ENCODE data around the gene PCYT2. TPM values are rescaled to one million over a fixed set of nuclear protein-coding genes. Genes with fewer than 3 reads are reported as not detected.

Gene PCYT2
- polyA plus RNA-seq, 1 donor (not counting 4 experiments of a cell fraction or from before 2014, with no cell fraction given): 38.1 TPM

- dilution Hi-C loops (cut with MboI; ENCODE audit: extremely low pct_ligation_motif_present, low sequenced_read_pairs): no loop called here
- no peaks in the 10 kb centered on the region for H3K9me1 ChIP-seq (ENCODE audit: control insufficient read depth, extremely low read depth, insufficient read depth, low read length)
- no peaks in the 10 kb centered on the region for H4K20me1 ChIP-seq (ENCODE audit: control insufficient read depth, extremely low read depth, insufficient read depth, low read length)
- TF ChIP-seq EZH2 (IDR thresholded peaks at IDR 0.05; ENCODE audit: low read length): no peak
- H2AFZ ChIP-seq (ENCODE audit: control insufficient read depth, low read length): no peak overlapping the region
- FAIRE-seq (no peak), DNase-seq (ENCODE audit: low read depth, low spot score) (no peak)
- H3K36me3 ChIP-seq (ENCODE audit: control insufficient read depth in 2 of 2, extremely low read depth in 1 of 2, insufficient read depth in 2 of 2, low read length in 2 of 2): peaks cover 0 to 2% of the 10 kb centered on the region in 2 experiments
- H3K4me1 ChIP-seq (ENCODE audit: control insufficient read depth, extremely low read depth, insufficient read depth, low read length): peaks cover 10% of the 10 kb centered on the region
- H3K9ac ChIP-seq (ENCODE audit: control insufficient read depth, extremely low read depth, insufficient read depth, low read length): no peak overlapping the region
- H3K9me3 ChIP-seq (ENCODE audit: control insufficient read depth, low read depth, low read length): no peaks in the 10 kb centered on the region
- no peaks in the 10 kb centered on the region for H3K79me2 ChIP-seq (ENCODE audit: control insufficient read depth, insufficient read depth, low read length)
- no peak overlapping the region for H3K27ac ChIP-seq (ENCODE audit: control insufficient read depth, insufficient read depth, low read length)
- H3K4me2 ChIP-seq (ENCODE audit: control insufficient read depth, extremely low read depth, insufficient read depth, low read depth, low read length): no peak overlapping the region
- no peaks in the 10 kb centered on the region for H3K27me3 ChIP-seq (ENCODE audit: control insufficient read depth, extremely low read depth, insufficient read depth, low read length)
- no peak overlapping the region for H3K4me3 ChIP-seq (ENCODE audit: control insufficient read depth in 2 of 3, extremely low read depth in 1 of 3, insufficient read depth in 2 of 3, low read depth in 1 of 3, low read length in 3 of 3)
Measured at GRCh38 chr17:81933178-81933699, 22.0 kb upstream of the PCYT2 start.

- Histone ChIP-seq H3K9me3 (ENCODE audit: control insufficient read depth, low read depth, low read length) (no peaks in the 10 kb centered on the region), H3K9ac (ENCODE audit: control insufficient read depth, extremely low read depth, insufficient read depth, low read length) (no peak overlapping the region), H4K20me1 (ENCODE audit: control insufficient read depth, extremely low read depth, insufficient read depth, low read length) (no peaks in the 10 kb centered on the region), H3K4me2 (ENCODE audit: control insufficient read depth, extremely low read depth, insufficient read depth, low read depth, low read length) (no peak overlapping the region), H3K27me3 (ENCODE audit: control insufficient read depth, extremely low read depth, insufficient read depth, low read length) (no peaks in the 10 kb centered on the region), H3K9me1 (ENCODE audit: control insufficient read depth, extremely low read depth, insufficient read depth, low read length) (no peaks in the 10 kb centered on the region), H3K4me3 (ENCODE audit: control insufficient read depth in 2 of 3, extremely low read depth in 1 of 3, insufficient read depth in 2 of 3, low read depth in 1 of 3, low read length in 3 of 3) (no peak overlapping the region), H2AFZ (ENCODE audit: control insufficient read depth, low read length) (no peak overlapping the region), H3K27ac (ENCODE audit: control insufficient read depth, insufficient read depth, low read length) (no peak overlapping the region), H3K4me1 (ENCODE audit: control insufficient read depth, extremely low read depth, insufficient read depth, low read length) (peaks cover 13% of the 10 kb centered on the region), H3K36me3 (ENCODE audit: control insufficient read depth in 2 of 2, extremely low read depth in 1 of 2, insufficient read depth in 2 of 2, low read length in 2 of 2) (peaks cover 0 to 2% of the 10 kb centered on the region in 2 experiments), H3K79me2 (ENCODE audit: control insufficient read depth, insufficient read depth, low read length) (no peaks in the 10 kb centered on the region)
- no peak for DNase-seq (ENCODE audit: low read depth, low spot score)
- dilution Hi-C loops (cut with MboI; ENCODE audit: extremely low pct_ligation_motif_present, low sequenced_read_pairs): no loop called here
- TF ChIP-seq CTCF (optimal IDR thresholded peaks at IDR 0.05 in 1 of 3, IDR thresholded peaks at IDR 0.05 in 1 of 3, conservative IDR thresholded peaks at IDR 0.05 in 1 of 3; ENCODE audit: extremely low read depth in 1 of 3, insufficient read depth in 2 of 3, low read length in 3 of 3) (no peak), EZH2 (IDR thresholded peaks at IDR 0.05; ENCODE audit: low read length) (no peak)
- no peak for FAIRE-seq
Measured at GRCh38 chr17:81932333-81932983, 21.3 kb upstream of the PCYT2 start.

All from keratinocyte (primary cell).